ENCODE measurements around the gene CCDC157.

Gene CCDC157

DNA sequence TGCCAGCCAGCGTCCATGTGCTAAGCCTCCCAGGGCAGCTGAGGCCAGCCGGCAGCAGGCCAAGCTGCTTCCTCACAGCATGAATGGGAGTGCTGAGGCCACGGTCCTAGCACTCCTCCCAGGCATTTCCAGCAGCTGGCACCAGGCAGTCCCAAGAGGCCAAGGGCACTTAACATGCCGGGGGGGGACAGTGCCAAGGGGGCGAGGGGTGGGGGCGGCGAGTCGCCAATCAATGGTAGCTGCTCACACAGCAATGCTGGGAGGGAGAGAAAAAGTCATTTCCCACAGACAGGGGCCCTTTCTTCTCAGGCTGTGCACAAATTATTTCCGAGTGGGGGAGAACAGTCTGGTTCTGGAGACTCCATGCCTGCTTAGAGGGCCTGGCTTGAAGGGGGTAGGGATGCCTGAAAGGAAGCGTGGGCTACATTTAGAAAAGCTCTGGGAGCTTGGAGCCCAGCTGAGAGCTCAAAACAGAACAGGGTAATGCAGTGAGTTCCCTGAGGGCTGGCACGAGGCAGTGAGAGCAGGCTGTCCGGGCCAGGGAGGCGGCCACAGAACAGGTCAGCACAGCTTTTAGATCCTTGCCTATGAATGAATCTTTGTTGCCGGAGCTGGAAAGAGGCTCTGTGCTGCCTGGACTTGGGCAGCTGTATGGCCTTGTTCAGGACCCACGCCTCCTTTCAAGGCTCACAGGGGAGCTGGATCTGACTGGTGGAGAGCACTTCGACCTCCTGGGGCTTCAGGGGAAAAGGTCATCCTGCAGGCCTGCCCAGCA, 15.7 kb upstream of the CCDC157 start:
- no peak overlapping the region for H3K4me3 ChIP-seq (ENCODE audit: low read depth, low read length)
- TF ChIP-seq, protein P1, sequence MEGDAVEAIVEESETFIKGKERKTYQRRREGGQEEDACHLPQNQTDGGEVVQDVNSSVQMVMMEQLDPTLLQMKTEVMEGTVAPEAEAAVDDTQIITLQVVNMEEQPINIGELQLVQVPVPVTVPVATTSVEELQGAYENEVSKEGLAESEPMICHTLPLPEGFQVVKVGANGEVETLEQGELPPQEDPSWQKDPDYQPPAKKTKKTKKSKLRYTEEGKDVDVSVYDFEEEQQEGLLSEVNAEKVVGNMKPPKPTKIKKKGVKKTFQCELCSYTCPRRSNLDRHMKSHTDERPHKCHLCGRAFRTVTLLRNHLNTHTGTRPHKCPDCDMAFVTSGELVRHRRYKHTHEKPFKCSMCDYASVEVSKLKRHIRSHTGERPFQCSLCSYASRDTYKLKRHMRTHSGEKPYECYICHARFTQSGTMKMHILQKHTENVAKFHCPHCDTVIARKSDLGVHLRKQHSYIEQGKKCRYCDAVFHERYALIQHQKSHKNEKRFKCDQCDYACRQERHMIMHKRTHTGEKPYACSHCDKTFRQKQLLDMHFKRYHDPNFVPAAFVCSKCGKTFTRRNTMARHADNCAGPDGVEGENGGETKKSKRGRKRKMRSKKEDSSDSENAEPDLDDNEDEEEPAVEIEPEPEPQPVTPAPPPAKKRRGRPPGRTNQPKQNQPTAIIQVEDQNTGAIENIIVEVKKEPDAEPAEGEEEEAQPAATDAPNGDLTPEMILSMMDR (IDR thresholded peaks at IDR 0.05; ENCODE audit: borderline replicate concordance, insufficient read depth, low read depth, low read length), result no peak

DNA sequence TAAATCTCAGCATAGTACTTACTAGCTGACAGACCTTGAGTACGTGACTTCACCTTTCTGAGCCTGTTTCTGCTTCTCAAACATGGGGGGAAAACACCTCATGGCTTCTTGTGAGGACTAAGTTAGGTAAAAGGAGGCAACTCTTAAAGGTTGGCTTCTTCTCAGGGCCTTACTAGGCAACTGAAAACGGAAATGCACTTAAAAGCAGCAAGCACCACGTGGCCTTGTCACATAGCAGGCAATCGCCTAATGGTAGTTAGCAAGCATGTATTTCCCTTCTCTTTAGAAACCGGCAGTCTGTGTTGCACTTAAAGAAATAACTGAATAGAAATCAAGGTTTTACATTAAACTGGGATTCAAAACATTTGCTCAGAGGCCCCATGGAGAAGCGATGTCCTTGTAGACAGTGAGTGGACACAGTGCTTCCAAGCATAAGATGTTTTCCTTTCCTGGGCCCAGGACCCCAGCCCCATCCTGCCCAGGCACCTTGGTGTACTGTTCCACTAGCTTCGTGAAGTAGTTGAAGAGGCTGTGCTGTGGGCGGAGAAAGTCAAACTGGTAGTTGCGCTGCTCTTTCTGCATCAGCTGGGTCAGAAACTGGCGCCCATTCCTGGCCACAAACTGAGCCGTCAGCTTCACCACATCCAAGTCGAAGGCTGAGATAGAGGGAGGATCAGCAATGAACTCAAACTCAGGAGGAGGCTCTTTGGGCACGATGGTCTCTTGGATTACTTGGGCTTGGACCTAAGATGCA, 12.2 kb upstream of the CCDC157 start:
- no peak overlapping the region for H3K4me3 ChIP-seq (ENCODE audit: low read depth, low read length)
- TF ChIP-seq, protein P1 (IDR thresholded peaks at IDR 0.05; ENCODE audit: borderline replicate concordance, insufficient read depth, low read depth, low read length), result no peak

DNA sequence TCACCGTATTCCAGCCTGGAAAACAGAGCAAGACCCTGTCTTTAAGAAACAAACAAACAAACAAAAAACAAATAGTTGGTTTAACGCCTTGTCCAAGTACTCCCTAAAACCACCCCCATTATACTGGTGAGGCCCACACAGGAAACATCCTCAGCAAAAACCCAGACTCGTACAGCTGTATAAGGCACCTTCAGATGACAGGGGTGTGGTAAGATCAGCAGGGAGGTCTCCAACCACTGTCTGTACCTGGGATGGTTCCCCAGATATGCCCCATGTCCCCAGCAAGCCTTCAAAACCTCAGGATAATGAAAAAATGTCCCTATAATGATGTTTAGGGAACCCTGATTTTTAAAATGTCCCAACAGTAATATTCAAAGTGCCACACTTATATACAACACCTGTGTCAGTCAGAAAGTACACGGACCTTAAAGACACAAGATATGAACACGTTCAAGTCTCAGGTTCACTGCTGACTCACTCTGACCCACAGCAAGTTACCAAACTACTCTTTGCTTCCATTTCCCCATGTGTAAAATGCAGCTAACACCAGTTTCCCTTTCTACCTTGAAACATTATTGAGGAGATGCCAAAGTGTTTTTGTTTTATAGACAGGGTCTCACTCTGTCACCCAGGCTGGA, 9.4 kb upstream of the CCDC157 start:
- no peak overlapping the region for H3K4me3 ChIP-seq (ENCODE audit: low read depth, low read length)
- TF ChIP-seq, protein P1 (IDR thresholded peaks at IDR 0.05; ENCODE audit: borderline replicate concordance, insufficient read depth, low read depth, low read length), result no peak

DNA sequence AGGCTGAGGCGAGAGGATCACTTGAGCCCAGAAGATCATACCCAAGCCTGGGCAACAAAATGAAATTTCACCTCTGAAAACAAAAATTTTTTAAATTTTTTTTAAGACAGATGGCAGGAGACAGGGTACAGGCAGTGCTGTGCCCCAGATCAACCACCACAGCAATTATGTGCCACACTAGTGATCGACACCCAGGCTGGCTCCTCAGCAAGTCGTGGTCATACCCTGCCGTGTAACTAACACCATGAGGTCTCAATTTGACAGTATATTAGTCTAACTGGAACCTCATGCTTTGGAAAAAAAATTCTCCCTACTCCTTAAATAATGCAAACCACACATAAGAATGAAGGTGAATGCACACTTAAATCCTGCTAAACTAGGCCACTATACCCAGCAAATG, 8.4 kb upstream of the CCDC157 start:
- TF ChIP-seq, protein P1 (IDR thresholded peaks at IDR 0.05; ENCODE audit: borderline replicate concordance, insufficient read depth, low read depth, low read length), result no peak
- no peak overlapping the region for H3K4me3 ChIP-seq (ENCODE audit: low read depth, low read length)

DNA sequence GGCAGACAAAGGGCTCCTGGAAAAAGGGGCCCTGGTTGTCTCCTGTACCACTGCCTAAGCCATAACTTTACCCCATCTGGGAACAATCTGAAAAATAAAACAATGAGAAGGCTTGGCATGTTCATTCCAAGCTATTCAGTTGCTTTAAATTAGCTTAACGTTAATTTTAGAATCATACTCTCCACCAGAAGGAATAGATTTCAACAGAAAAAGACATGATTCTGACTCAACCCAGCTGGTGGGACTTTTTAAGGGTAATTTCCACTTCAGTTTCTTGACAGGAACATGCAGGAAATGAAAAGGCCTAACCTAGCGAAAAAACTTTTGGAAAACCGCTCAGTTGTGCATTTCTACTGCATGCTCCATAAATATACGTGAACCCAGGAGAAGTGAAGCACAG, 8.0 kb upstream of the CCDC157 start:
- TF ChIP-seq, protein P1 (IDR thresholded peaks at IDR 0.05; ENCODE audit: borderline replicate concordance, insufficient read depth, low read depth, low read length), result no peak
- H3K4me3 ChIP-seq (ENCODE audit: low read depth, low read length), result no peak overlapping the region

DNA sequence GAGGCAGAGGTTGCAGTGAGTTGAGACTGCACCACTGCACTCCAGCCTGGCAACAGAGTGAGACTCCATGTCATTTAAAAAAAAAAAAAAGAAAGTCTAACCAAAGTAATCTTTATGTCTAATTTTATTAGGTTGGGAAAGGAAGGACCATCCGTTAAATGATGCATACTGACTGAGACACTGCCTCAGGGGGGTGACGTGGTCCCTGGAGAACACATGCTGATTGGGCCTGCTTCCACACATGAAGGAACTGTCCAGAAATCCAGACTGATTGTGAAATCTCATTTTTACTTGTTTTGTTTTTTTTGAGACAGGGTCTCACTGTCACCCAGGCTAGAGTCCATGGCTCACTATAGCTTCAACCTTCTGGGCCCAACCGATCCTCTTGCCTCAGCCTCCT, 5.6 kb upstream of the CCDC157 start:
- TF ChIP-seq, protein P1 (IDR thresholded peaks at IDR 0.05; ENCODE audit: borderline replicate concordance, insufficient read depth, low read depth, low read length), result no peak

More for the DNA sequence above, 5.6 kb upstream of the CCDC157 start:
- H3K4me3 ChIP-seq (ENCODE audit: low read depth, low read length), result no peak overlapping the region

Measured in GM12875 (cell line).